ENCODE results near the gene LARP6. TPM values are rescaled to one million over a fixed set of nuclear protein-coding genes. Genes with fewer than 3 reads are reported as not detected.

LARP6 gene
- total RNA-seq, 1 donor from 2014 or later: 101 TPM

- H3K27me3 ChIP-seq (ENCODE audit: control insufficient read depth, insufficient read depth, low read length): no peaks in the 10 kb centered on the region
- TF ChIP-seq, protein P1, sequence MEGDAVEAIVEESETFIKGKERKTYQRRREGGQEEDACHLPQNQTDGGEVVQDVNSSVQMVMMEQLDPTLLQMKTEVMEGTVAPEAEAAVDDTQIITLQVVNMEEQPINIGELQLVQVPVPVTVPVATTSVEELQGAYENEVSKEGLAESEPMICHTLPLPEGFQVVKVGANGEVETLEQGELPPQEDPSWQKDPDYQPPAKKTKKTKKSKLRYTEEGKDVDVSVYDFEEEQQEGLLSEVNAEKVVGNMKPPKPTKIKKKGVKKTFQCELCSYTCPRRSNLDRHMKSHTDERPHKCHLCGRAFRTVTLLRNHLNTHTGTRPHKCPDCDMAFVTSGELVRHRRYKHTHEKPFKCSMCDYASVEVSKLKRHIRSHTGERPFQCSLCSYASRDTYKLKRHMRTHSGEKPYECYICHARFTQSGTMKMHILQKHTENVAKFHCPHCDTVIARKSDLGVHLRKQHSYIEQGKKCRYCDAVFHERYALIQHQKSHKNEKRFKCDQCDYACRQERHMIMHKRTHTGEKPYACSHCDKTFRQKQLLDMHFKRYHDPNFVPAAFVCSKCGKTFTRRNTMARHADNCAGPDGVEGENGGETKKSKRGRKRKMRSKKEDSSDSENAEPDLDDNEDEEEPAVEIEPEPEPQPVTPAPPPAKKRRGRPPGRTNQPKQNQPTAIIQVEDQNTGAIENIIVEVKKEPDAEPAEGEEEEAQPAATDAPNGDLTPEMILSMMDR (IDR thresholded peaks at IDR 0.05; ENCODE audit: insufficient read depth, low read length, poor library complexity, severe bottlenecking): no peak
- no peaks in the 10 kb centered on the region for H3K36me3 ChIP-seq (ENCODE audit: control insufficient read depth, insufficient read depth, low read length)
- H3K4me3 ChIP-seq (ENCODE audit: low read depth, low read length): no peak overlapping the region
- no peak for DNase-seq (ENCODE audit: low read depth)
These were observed 26.8 kb upstream of the LARP6 start for GRCh38 chr15:70880781-70881180.

DNA sequence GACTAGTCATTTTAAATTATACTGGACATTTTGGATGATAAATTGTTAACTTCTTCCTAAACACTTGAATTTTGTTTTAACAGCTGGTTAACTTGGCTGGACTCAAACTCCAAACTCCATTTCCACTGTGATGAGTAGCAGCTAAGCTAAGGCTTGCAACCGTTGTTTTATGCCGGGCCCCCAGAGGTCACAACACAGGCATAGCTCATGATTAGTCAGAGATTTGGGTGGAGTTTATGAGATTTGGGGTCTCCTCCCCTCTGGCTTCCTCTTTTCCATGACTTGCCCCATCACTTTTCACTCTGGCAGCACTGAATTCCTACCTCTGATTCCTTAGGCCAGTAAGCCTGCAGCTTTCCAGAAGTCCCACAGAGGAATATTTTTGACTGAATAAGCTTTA, 25.4 kb upstream of the LARP6 start:
- TF ChIP-seq, protein P1 (IDR thresholded peaks at IDR 0.05; ENCODE audit: insufficient read depth, low read length, poor library complexity, severe bottlenecking): no peak
- no peak overlapping the region for H3K4me3 ChIP-seq (ENCODE audit: low read depth, low read length)
- no peaks in the 10 kb centered on the region for H3K36me3 ChIP-seq (ENCODE audit: control insufficient read depth, insufficient read depth, low read length)
- no peaks in the 10 kb centered on the region for H3K27me3 ChIP-seq (ENCODE audit: control insufficient read depth, insufficient read depth, low read length)
- no peak for DNase-seq (ENCODE audit: low read depth)

GRCh38 chr15:70876683-70877082, 22.7 kb upstream of the LARP6 start:
- Histone ChIP-seq H3K27me3 (ENCODE audit: control insufficient read depth, insufficient read depth, low read length) (no peaks in the 10 kb centered on the region), H3K4me3 (ENCODE audit: low read depth, low read length) (no peak overlapping the region), H3K36me3 (ENCODE audit: control insufficient read depth, insufficient read depth, low read length) (no peaks in the 10 kb centered on the region)
- TF ChIP-seq, protein P1 (IDR thresholded peaks at IDR 0.05; ENCODE audit: insufficient read depth, low read length, poor library complexity, severe bottlenecking): no peak
- DNase-seq (ENCODE audit: low read depth): no peak

DNA sequence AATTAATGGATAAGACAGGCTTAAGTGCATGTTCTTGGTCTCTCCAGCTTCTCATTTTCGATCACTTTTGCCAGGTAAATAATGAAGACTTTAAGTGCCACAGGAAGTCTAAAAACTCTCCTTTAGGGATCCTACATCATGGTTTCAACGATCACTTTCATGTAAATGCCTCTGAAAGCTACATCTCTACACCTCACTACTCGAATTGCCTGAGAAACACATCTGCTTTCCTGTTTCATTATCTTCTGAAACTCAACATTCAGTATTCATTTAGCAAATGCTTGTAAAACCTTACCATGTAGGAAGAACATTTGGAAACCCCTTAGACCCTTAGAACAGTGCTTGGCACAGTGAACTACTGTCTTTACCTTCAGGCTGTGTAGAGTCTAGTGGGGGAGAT, 22.1 kb upstream of the LARP6 start:
- TF ChIP-seq, protein P1 (IDR thresholded peaks at IDR 0.05; ENCODE audit: insufficient read depth, low read length, poor library complexity, severe bottlenecking): no peak
- H3K27me3 ChIP-seq (ENCODE audit: control insufficient read depth, insufficient read depth, low read length): no peaks in the 10 kb centered on the region
- H3K4me3 ChIP-seq (ENCODE audit: low read depth, low read length): no peak overlapping the region
- H3K36me3 ChIP-seq (ENCODE audit: control insufficient read depth, insufficient read depth, low read length): no peaks in the 10 kb centered on the region
- DNase-seq (ENCODE audit: low read depth): no peak

DNA sequence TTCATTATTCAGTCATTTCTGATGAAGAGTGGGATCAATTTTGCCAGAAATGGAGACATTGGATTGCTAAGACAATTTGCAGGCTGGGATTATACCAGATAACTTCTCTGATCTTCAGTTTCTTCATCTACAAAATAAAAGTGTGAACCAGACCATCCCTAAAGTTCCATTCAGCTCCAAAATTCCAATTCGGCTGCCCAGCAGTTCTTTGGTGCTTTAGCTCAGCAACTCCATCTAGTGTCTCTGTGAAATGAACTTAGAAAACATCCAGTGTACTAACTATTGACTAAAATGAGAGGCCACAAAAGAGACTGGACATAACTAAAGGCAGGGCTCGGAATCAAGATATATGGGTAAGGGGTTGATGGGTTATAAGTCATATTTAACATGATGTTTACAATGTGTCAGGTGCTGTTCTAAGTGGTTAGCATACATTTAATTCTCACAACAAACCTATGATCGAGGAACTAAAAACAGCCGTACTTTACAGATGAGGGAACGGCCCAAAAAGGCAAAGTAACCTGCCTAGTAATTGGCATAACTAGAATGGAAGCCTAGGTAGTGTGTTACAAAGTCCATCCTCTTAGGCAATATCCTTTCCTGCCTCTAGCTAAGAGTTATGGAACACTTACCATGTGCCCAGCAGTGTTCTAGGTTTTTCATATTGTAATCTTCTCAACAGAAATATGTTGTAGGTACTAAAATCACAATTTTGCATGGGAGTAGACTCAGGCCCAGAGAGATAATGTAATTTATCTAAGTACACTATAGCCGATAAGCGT, 21.2 kb upstream of the LARP6 start:
- H3K36me3 ChIP-seq (ENCODE audit: control insufficient read depth, insufficient read depth, low read length): no peaks in the 10 kb centered on the region
- no peak for DNase-seq (ENCODE audit: low read depth)
- TF ChIP-seq, protein P1 (IDR thresholded peaks at IDR 0.05; ENCODE audit: insufficient read depth, low read length, poor library complexity, severe bottlenecking): peak; percentile 61
- no peaks in the 10 kb centered on the region for H3K27me3 ChIP-seq (ENCODE audit: control insufficient read depth, insufficient read depth, low read length)
- H3K4me3 ChIP-seq (ENCODE audit: low read depth, low read length): no peak overlapping the region

Measured in kidney epithelial cell (primary cell).